IMR-90 (cell line): ENCODE data around the gene MDM4. TPM values are rescaled to one million over a fixed set of nuclear protein-coding genes. Genes with fewer than 3 reads are reported as not detected.

Source experiments
- ATAC-seq: fragments of 200-7000 bp; cut with Tn5 transposase; 2 replicates; pipeline ENCODE4 v1.9.1; 2020; ENCODE audit warnings: low read depth, mild to moderate bottlenecking, moderate library complexity
- BruUV-seq: library from RNA; stranded (reverse); fragments of 400-500 nt; replicated peaks from 2 replicates; lab custom pipeline; 2021; lab: Mats Ljungman, UMichigan
- CTCF ChIA-PET: fragments of 300-600 bp; formaldehyde crosslinking; extraction: SDS; loops from one replicate; lab custom pipeline; 2021; ENCODE audit warnings: antibody characterized with exemption; lab: Yijun Ruan, JAX
- POLR2A ChIA-PET: fragments of 300-600 bp; sonication (Branson Sonifier 250); formaldehyde crosslinking; loops from one replicate; lab custom pipeline; 2022; ENCODE audit warnings: antibody characterized with exemption; ENCODE audit not compliant: unreplicated experiment; lab: Charles Lee
- DNase-seq: peaks from one replicate; pipeline ENCODE4 v3.0.0; 2013
- H2AFZ ChIP-seq: replicated peaks from 2 replicates; pipeline ENCODE3; 2013; ENCODE audit warnings: low read length, mild to moderate bottlenecking; ENCODE audit not compliant: poor library complexity
- H2AK5ac ChIP-seq: 2 replicates; pipeline ENCODE4 v1.6.1; 2013; ENCODE audit warnings: low read depth, low read length, inconsistent platforms
- H2AK9ac ChIP-seq: replicated peaks from 2 replicates; pipeline ENCODE3; 2013; ENCODE audit warnings: mild to moderate bottlenecking, low read depth, low read length, moderate library complexity; ENCODE audit not compliant: poor library complexity
- H2BK120ac ChIP-seq: 2 replicates; pipeline ENCODE4 v1.6.1; 2013; ENCODE audit warnings: low read depth, low read length, inconsistent platforms
- H2BK15ac ChIP-seq: 3 replicates; pipeline ENCODE4 v1.6.1; 2013; ENCODE audit warnings: low read depth, low read length, inconsistent platforms
- H2BK20ac ChIP-seq: 2 replicates; pipeline ENCODE4 v1.6.1; 2013; ENCODE audit warnings: low read depth, mild to moderate bottlenecking, inconsistent platforms, low read length, moderate library complexity
- H2BK5ac ChIP-seq: 2 replicates; pipeline ENCODE4 v1.6.1; 2013; ENCODE audit warnings: mild to moderate bottlenecking, low read depth, low read length, inconsistent platforms; ENCODE audit not compliant: poor library complexity, severe bottlenecking
- H3K14ac ChIP-seq: replicated peaks from 2 replicates; pipeline ENCODE4 v1.6.1; 2013; ENCODE audit warnings: low read depth, low read length, inconsistent platforms
- H3K18ac ChIP-seq: 2 replicates; pipeline ENCODE4 v1.6.1; 2013; ENCODE audit warnings: low read depth, low read length, control low read depth
- H3K23ac ChIP-seq: 2 replicates; pipeline ENCODE4 v1.6.1; 2013; ENCODE audit warnings: low read depth, low read length, inconsistent platforms
- H3K27ac ChIP-seq: 2 replicates; pipeline ENCODE4 v1.5.1; 2013; ENCODE audit warnings: mild to moderate bottlenecking, control low read depth, low read length; ENCODE audit not compliant: insufficient read depth
- H3K27me3 ChIP-seq: 2 replicates; pipeline ENCODE4 v1.6.1; 2013; ENCODE audit warnings: low read length; ENCODE audit not compliant: control insufficient read depth, insufficient read depth
- H3K36me3 ChIP-seq: 2 replicates; pipeline ENCODE4 v1.6.1; 2013; ENCODE audit warnings: low read length, mixed read lengths; ENCODE audit not compliant: control insufficient read depth, insufficient read depth
- H3K4ac ChIP-seq: 2 replicates; pipeline ENCODE4 v1.6.1; 2013; ENCODE audit warnings: low read depth, low read length, inconsistent platforms
- H3K4me1 ChIP-seq: 2 replicates; pipeline ENCODE4 v1.6.1; 2013; ENCODE audit warnings: low read length, mixed read lengths; ENCODE audit not compliant: control insufficient read depth, insufficient read depth
- H3K4me2 ChIP-seq: 2 replicates; pipeline ENCODE4 v1.6.1; 2013; ENCODE audit warnings: low read depth, mild to moderate bottlenecking, control low read depth, low read length, moderate library complexity
- H3K4me3 ChIP-seq: 2 replicates; pipeline ENCODE4 v1.5.1; 2013; ENCODE audit warnings: low read depth, mild to moderate bottlenecking, control low read depth, low read length, moderate library complexity; ENCODE audit not compliant: insufficient read depth
- H3K56ac ChIP-seq: 2 replicates; pipeline ENCODE4 v1.6.1; 2013; ENCODE audit warnings: low read length, inconsistent platforms; ENCODE audit not compliant: insufficient read depth; ENCODE audit errors: extremely low read depth
- H3K79me1 ChIP-seq, 2 experiments: 2 replicates each; pipeline ENCODE4 v1.6.1; 2013; ENCODE audit warnings: low read length in 2 of 2, inconsistent platforms in 1 of 2, low read depth in 1 of 2
- H3K9ac ChIP-seq: 2 replicates; pipeline ENCODE4 v1.6.1; 2013; ENCODE audit warnings: low read depth, low read length, control low read depth
- H3K9me1 ChIP-seq: 2 replicates; pipeline ENCODE4 v1.6.1; 2013; ENCODE audit warnings: low read length, inconsistent platforms; ENCODE audit not compliant: insufficient read depth
- H3K9me3 ChIP-seq: 2 replicates; pipeline ENCODE4 v1.6.1; 2013; ENCODE audit warnings: low read length; ENCODE audit not compliant: control insufficient read depth, insufficient read depth
- H4K20me1 ChIP-seq: 2 replicates; pipeline ENCODE4 v1.6.1; 2013; ENCODE audit warnings: low read length, inconsistent platforms; ENCODE audit not compliant: insufficient read depth
- H4K5ac ChIP-seq: 2 replicates; pipeline ENCODE4 v1.6.1; 2013; ENCODE audit warnings: mild to moderate bottlenecking, low read depth, low read length, control low read depth
- H4K8ac ChIP-seq, 2 experiments: 2 replicates each; pipeline ENCODE4 v1.6.1; 2013; ENCODE audit warnings: low read depth in 2 of 2, low read length in 2 of 2, control low read depth in 1 of 2, inconsistent platforms in 1 of 2
- H4K91ac ChIP-seq: 2 replicates; pipeline ENCODE4 v1.6.1; 2013; ENCODE audit warnings: low read depth, low read length, inconsistent platforms; ENCODE audit not compliant: insufficient read depth
- BHLHE40 ChIP-seq: fragments of 150-350 bp; IDR thresholded peaks from 2 replicates; pipeline ENCODE4 v1.6.1; 2016; ENCODE audit warnings: mild to moderate bottlenecking, low read depth, low read length
- FOS ChIP-seq: fragments of 150-350 bp; IDR thresholded peaks from 2 replicates; pipeline ENCODE4 v1.6.1; 2016; ENCODE audit warnings: low read depth, low read length
- MAFK ChIP-seq: IDR thresholded peaks from 2 replicates; pipeline ENCODE4 v1.6.1; 2012; ENCODE audit warnings: low read depth, low read length, improper control_type of control experiment
- MAZ ChIP-seq: IDR thresholded peaks from 2 replicates; pipeline ENCODE4 v1.6.1; 2012; ENCODE audit warnings: low read depth, mild to moderate bottlenecking, low read length, improper control_type of control experiment, moderate library complexity, borderline replicate concordance
- RAD21 ChIP-seq: IDR thresholded peaks from 2 replicates; pipeline ENCODE4 v1.6.1; 2012; ENCODE audit warnings: low read length, improper control_type of control experiment
- WGBS, 2 experiments: methylation state at CpG; one replicate each; pipeline versions ENCODE4 v1.1.5 to v1.1.7; 2013; ENCODE audit warnings: missing lambda C conversion rate in 2 of 2; ENCODE audit not compliant: insufficient read length in 1 of 2; ENCODE audit errors: extremely low coverage in 2 of 2; 5-methylcytosine and 5-hydroxymethylcytosine counted together
- dilution Hi-C: fragments of 300-500 bp; cut with HindIII; formaldehyde crosslinking; loops from one replicate; pipeline ENCODE4 v1.14.3; 2018; ENCODE audit warnings: low sequenced_read_pairs; ENCODE audit not compliant: unreplicated experiment
- in situ Hi-C: fragments of 300-500 bp; cut with MboI; formaldehyde crosslinking; loops from 3 replicates; pipeline ENCODE4 v1.14.3; 2019; ENCODE audit warnings: low sequenced_read_pairs, inconsistent platforms, mixed read lengths
- intact Hi-C: fragments of 100-400 bp; cut with micrococcal nuclease; formaldehyde crosslinking; loops from 2 replicates; pipeline ENCODE4 v1.10.0; 2022
- polyA plus RNA-seq, 3 experiments: library from polyadenylated mRNA; depleted of rRNA; stranded (reverse); fragments of >200 nt; gene quantifications; 2 replicates each; pipeline ENCODE4 v1.2.3, GENCODE V29; 2012; ENCODE audit warnings: low replicate concordance in 1 of 3
- total RNA-seq: library from RNA; depleted of rRNA; stranded (reverse); fragments of >200 nt; gene quantifications from 2 replicates; pipeline ENCODE4 v1.2.3, GENCODE V29; 2012
- TF ChIP-seq, protein P1 (sequence below): conservative IDR thresholded peaks from 2 replicates; pipeline ENCODE4 v1.5.1; 2012; ENCODE audit warnings: mild to moderate bottlenecking, low read depth, low read length, improper control_type of control experiment

The MDM4 gene
- total and polyA plus RNA-seq, 2 of the 4 experiments (the other 2 are of a cell fraction), result 7.4 to 20.1 TPM

DNA sequence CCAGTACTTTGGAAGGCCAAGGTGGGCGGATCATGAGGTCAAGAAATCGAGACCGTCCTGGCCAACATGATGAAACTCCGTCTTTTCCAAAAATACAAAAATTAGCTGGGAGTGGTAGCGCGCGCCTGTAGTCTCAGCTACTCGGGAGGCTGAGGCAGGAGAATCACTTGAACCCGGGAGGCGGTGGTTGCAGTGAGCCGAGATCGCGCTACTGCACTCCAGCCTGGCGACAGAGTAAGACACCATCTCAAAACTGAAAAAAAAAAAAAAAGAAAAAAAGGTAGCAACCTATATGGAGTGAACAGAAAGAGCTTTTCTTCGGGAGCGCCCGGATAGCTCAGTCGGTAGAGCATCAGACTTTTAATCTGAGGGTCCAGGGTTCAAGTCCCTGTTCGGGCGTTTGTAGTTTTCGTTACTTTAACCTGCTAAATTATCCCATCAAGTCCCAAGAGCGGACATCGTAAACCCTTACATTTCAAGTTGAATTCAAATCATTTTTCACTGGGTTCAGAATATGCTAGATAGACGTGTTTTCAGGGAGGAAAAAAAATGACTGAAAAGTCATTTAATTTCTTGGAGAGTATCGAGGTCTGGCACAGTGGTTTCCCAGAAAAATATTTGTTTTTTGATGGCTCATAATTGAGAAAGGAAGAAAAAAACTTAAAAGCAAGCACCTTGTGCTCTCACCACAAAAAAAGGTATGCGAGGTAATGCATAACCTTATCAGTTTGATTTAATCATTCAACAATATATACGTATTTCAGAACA lies 9.8 kb upstream of the MDM4 start:
- no peak overlapping the region for H3K56ac ChIP-seq
- peak overlapping the region; percentile 10; the same call in 1 of the 2 replicates for H3K23ac ChIP-seq
- no peak overlapping the region for H3K18ac ChIP-seq
- peak overlapping the region; percentile 67 for H3K4me2 ChIP-seq
- no peak overlapping the region for H2BK20ac ChIP-seq
- CTCF ChIA-PET, result interaction anchor here (0.6 to 2.7 kb wide), 7 partner anchors 12 to 609 kb away, joined by 3 to 9 read pairs (median 4); no protein-coding TSS in a partner anchor
- DNase-seq (peak; percentile 95), ATAC-seq (peak; percentile 92)
- TF ChIP-seq FOS (peak; percentile 95), BHLHE40 (no peak), RAD21 (no peak), MAFK (peak; percentile 46; the same call in 1 of the 2 replicates), MAZ (no peak)
- TF ChIP-seq, protein P1, sequence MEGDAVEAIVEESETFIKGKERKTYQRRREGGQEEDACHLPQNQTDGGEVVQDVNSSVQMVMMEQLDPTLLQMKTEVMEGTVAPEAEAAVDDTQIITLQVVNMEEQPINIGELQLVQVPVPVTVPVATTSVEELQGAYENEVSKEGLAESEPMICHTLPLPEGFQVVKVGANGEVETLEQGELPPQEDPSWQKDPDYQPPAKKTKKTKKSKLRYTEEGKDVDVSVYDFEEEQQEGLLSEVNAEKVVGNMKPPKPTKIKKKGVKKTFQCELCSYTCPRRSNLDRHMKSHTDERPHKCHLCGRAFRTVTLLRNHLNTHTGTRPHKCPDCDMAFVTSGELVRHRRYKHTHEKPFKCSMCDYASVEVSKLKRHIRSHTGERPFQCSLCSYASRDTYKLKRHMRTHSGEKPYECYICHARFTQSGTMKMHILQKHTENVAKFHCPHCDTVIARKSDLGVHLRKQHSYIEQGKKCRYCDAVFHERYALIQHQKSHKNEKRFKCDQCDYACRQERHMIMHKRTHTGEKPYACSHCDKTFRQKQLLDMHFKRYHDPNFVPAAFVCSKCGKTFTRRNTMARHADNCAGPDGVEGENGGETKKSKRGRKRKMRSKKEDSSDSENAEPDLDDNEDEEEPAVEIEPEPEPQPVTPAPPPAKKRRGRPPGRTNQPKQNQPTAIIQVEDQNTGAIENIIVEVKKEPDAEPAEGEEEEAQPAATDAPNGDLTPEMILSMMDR, result no peak
- no peak overlapping the region; the same call in 1 of the 2 replicates for H3K14ac ChIP-seq
- no peak overlapping the region for H2BK15ac ChIP-seq
- H3K9me1 ChIP-seq, result 0 out of 2 replicates have a peak, but pooled peaks cover 3% of the 10 kb centered on the region
- no peak overlapping the region; the same call in 1 of the 2 replicates for H3K4ac ChIP-seq
- H4K8ac ChIP-seq, result 0 out of 4 replicates have a peak overlapping the region, but pooled peaks of 1 of the 2 experiments have one; percentile 24
- no peak overlapping the region for H4K91ac ChIP-seq
- 0 out of 2 replicates have a peak overlapping the region, but pooled peaks have one; percentile 20 for H2BK120ac ChIP-seq
- H3K9me3 ChIP-seq, result no peaks in the 10 kb centered on the region
- dilution Hi-C loops, result no loop called here
- no peak overlapping the region for H2AK5ac ChIP-seq
- H3K4me3 ChIP-seq, result peak overlapping the region; percentile 64
- H2BK5ac ChIP-seq, result peak overlapping the region; percentile 51
- H3K4me1 ChIP-seq, result no peaks in the 10 kb centered on the region
- H2AFZ ChIP-seq, result peak overlapping the region; percentile 57
- WGBS, 2 experiments, result 0% methylated on average over 1 of the region's 27 CpGs; no CpG with 5 or more reads in 1 of the 2 experiments
- H3K27ac ChIP-seq, result peak overlapping the region; percentile 38
- intact Hi-C loops, result loop anchor here (2.0 kb wide), 1 partner anchor 300 kb away; no protein-coding TSS in a partner anchor
- peak overlapping the region; percentile 45; the same call in 1 of the 2 replicates for H3K9ac ChIP-seq
- H4K20me1 ChIP-seq, result peaks cover 3% of the 10 kb centered on the region; the same call in 1 of the 2 replicates
- H2AK9ac ChIP-seq, result no peak overlapping the region
- in situ Hi-C loops, result no loop called here
- H3K79me1 ChIP-seq, result no peaks in the 10 kb centered on the region
- no TSS peak for BruUV-seq
- H3K27me3 ChIP-seq, result peaks cover under 1% of the 10 kb centered on the region; the same call in 1 of the 2 replicates
- H3K36me3 ChIP-seq, result no peaks in the 10 kb centered on the region
- POLR2A ChIA-PET, result interaction anchor here (0.6 kb wide), 1 partner anchor 286 kb away, joined by 3 read pairs; no protein-coding TSS in a partner anchor
- no peak overlapping the region for H4K5ac ChIP-seq
